WTC11 (cell line): Measurements from ENCODE around the gene PDLIM4. TPM values are rescaled to one million over a fixed set of nuclear protein-coding genes. Genes with fewer than 3 reads are reported as not detected.

Source experiments
- ATAC-seq: fragments of 200-7000 bp; cut with Tn5 transposase; 2 replicates; pipeline ENCODE4 v1.10.0; 2021; ENCODE audit warnings: mild to moderate bottlenecking, moderate library complexity
- CTCF ChIA-PET: fragments of 300-600 bp; sonication (Branson Sonifier 250); formaldehyde crosslinking; loops from one replicate; lab custom pipeline; 2021; ENCODE audit warnings: antibody characterized with exemption; lab: Charles Lee
- POLR2A ChIA-PET: fragments of 350-600 bp; sonication (Branson Sonifier 250); formaldehyde crosslinking; loops from one replicate; lab custom pipeline; 2021; ENCODE audit warnings: antibody characterized with exemption; lab: Charles Lee
- DNase-seq: peaks from one replicate; pipeline ENCODE4 v3.0.0; 2021; ENCODE audit warnings: low spot score
- H3K27ac Mint-ChIP-seq: 2 replicates; pipeline ENCODE4 v1.8.0; 2021; ENCODE audit warnings: mixed read lengths
- H3K27me3 Mint-ChIP-seq: 2 replicates; pipeline ENCODE4 v1.8.0; 2021; ENCODE audit warnings: low read depth, mild to moderate bottlenecking, moderate library complexity, mixed read lengths
- H3K36me3 Mint-ChIP-seq: 2 replicates; pipeline ENCODE4 v1.8.0; 2021; ENCODE audit warnings: mixed read lengths
- H3K4me1 Mint-ChIP-seq: 2 replicates; pipeline ENCODE4 v1.8.0; 2022; ENCODE audit warnings: mixed read lengths
- H3K4me3 Mint-ChIP-seq: 2 replicates; pipeline ENCODE4 v1.8.0; 2021; ENCODE audit warnings: mild to moderate bottlenecking, moderate library complexity, mixed read lengths
- H3K9me3 Mint-ChIP-seq: 2 replicates; pipeline ENCODE4 v1.8.0; 2021; ENCODE audit warnings: mixed read lengths
- AFF4 ChIP-seq: sonication (generic); formaldehyde crosslinking; IDR thresholded peaks from 2 replicates; pipeline ENCODE4 v1.8.1; 2023; ENCODE audit warnings: mild to moderate bottlenecking, missing genetic modification reagents, borderline replicate concordance
- E2F5 ChIP-seq: sonication (generic); formaldehyde crosslinking; IDR thresholded peaks from 2 replicates; pipeline ENCODE4 v1.8.1; 2022; ENCODE audit warnings: mild to moderate bottlenecking, moderate library complexity, missing genetic modification reagents
- ELF4 ChIP-seq: sonication (generic); formaldehyde crosslinking; IDR thresholded peaks from 2 replicates; pipeline ENCODE4 v1.8.1; 2022; ENCODE audit warnings: low read depth, mild to moderate bottlenecking, moderate library complexity, missing genetic modification reagents
- FOXK1 ChIP-seq: sonication (generic); formaldehyde crosslinking; IDR thresholded peaks from 2 replicates; pipeline ENCODE4 v1.8.0; 2022; ENCODE audit warnings: mild to moderate bottlenecking, moderate library complexity, missing genetic modification reagents
- IRF1 ChIP-seq: sonication (generic); formaldehyde crosslinking; IDR thresholded peaks from 2 replicates; pipeline ENCODE4 v1.8.0; 2023; ENCODE audit warnings: missing genetic modification reagents
- NR3C1 ChIP-seq: sonication (generic); formaldehyde crosslinking; conservative IDR thresholded peaks from 2 replicates; pipeline ENCODE4 v1.8.1; 2023; ENCODE audit warnings: low read depth, mild to moderate bottlenecking, missing genetic modification reagents
- SP1 ChIP-seq: sonication (generic); formaldehyde crosslinking; conservative IDR thresholded peaks from 2 replicates; pipeline ENCODE4 v1.8.1; 2022; ENCODE audit warnings: missing genetic modification reagents
- TCF7 ChIP-seq: sonication (generic); formaldehyde crosslinking; IDR thresholded peaks from 2 replicates; pipeline ENCODE4 v1.8.0; 2022; ENCODE audit warnings: mild to moderate bottlenecking, low read depth, missing genetic modification reagents, moderate library complexity
- TEAD1 ChIP-seq: sonication (generic); formaldehyde crosslinking; IDR thresholded peaks from 2 replicates; pipeline ENCODE4 v1.8.0; 2022; ENCODE audit warnings: mild to moderate bottlenecking, missing genetic modification reagents
- total RNA-seq: library from RNA; stranded (reverse); gene quantifications from 3 replicates; pipeline ENCODE4 v1.2.3, GENCODE V29; 2021
- TF ChIP-seq, protein P1 (sequence below): sonication (generic); formaldehyde crosslinking; IDR thresholded peaks from 2 replicates; pipeline ENCODE4 v1.8.1; 2022; ENCODE audit warnings: low read depth, missing genetic modification reagents, borderline replicate concordance
- TF ChIP-seq, protein P2 (sequence below): sonication (generic); formaldehyde crosslinking; conservative IDR thresholded peaks from 2 replicates; pipeline ENCODE4 v1.8.1; 2023; ENCODE audit warnings: mild to moderate bottlenecking, low read depth, missing genetic modification reagents, moderate library complexity
- TF ChIP-seq, protein P3 (sequence below): sonication (generic); formaldehyde crosslinking; IDR thresholded peaks from 2 replicates; pipeline ENCODE4 v1.8.0; 2022; ENCODE audit warnings: missing genetic modification reagents
- TF ChIP-seq, protein P4 (sequence below): sonication (generic); formaldehyde crosslinking; IDR thresholded peaks from 2 replicates; pipeline ENCODE4 v1.8.1; 2023; ENCODE audit warnings: mild to moderate bottlenecking, missing genetic modification reagents

Gene PDLIM4
- total RNA-seq, 1 experiment from 2014 or later: 11.4 TPM

GRCh38 chr5:132243366-132243977 is 14.0 kb upstream of the PDLIM4 start (continued):
- TF ChIP-seq, protein P1, sequence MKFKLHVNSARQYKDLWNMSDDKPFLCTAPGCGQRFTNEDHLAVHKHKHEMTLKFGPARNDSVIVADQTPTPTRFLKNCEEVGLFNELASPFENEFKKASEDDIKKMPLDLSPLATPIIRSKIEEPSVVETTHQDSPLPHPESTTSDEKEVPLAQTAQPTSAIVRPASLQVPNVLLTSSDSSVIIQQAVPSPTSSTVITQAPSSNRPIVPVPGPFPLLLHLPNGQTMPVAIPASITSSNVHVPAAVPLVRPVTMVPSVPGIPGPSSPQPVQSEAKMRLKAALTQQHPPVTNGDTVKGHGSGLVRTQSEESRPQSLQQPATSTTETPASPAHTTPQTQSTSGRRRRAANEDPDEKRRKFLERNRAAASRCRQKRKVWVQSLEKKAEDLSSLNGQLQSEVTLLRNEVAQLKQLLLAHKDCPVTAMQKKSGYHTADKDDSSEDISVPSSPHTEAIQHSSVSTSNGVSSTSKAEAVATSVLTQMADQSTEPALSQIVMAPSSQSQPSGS: no peak
- TF ChIP-seq, protein P2, sequence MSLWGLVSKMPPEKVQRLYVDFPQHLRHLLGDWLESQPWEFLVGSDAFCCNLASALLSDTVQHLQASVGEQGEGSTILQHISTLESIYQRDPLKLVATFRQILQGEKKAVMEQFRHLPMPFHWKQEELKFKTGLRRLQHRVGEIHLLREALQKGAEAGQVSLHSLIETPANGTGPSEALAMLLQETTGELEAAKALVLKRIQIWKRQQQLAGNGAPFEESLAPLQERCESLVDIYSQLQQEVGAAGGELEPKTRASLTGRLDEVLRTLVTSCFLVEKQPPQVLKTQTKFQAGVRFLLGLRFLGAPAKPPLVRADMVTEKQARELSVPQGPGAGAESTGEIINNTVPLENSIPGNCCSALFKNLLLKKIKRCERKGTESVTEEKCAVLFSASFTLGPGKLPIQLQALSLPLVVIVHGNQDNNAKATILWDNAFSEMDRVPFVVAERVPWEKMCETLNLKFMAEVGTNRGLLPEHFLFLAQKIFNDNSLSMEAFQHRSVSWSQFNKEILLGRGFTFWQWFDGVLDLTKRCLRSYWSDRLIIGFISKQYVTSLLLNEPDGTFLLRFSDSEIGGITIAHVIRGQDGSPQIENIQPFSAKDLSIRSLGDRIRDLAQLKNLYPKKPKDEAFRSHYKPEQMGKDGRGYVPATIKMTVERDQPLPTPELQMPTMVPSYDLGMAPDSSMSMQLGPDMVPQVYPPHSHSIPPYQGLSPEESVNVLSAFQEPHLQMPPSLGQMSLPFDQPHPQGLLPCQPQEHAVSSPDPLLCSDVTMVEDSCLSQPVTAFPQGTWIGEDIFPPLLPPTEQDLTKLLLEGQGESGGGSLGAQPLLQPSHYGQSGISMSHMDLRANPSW: no peak
- no peak for TF ChIP-seq E2F5 (CRISPR knock-in tag)
- no peak for TF ChIP-seq IRF1 (CRISPR knock-in tag)
- TF ChIP-seq AFF4 (CRISPR knock-in tag): no peak
- TF ChIP-seq NR3C1 (CRISPR knock-in tag): no peak
- no peak for TF ChIP-seq SP1 (CRISPR knock-in tag)

GRCh38 chr5:132245593-132245992 is 11.9 kb upstream of the PDLIM4 start:
- TF ChIP-seq ELF4 (CRISPR knock-in tag) (no peak), FOXK1 (CRISPR knock-in tag) (no peak), TCF7 (CRISPR knock-in tag) (no peak), TEAD1 (no peak)
- TF ChIP-seq, protein P3, sequence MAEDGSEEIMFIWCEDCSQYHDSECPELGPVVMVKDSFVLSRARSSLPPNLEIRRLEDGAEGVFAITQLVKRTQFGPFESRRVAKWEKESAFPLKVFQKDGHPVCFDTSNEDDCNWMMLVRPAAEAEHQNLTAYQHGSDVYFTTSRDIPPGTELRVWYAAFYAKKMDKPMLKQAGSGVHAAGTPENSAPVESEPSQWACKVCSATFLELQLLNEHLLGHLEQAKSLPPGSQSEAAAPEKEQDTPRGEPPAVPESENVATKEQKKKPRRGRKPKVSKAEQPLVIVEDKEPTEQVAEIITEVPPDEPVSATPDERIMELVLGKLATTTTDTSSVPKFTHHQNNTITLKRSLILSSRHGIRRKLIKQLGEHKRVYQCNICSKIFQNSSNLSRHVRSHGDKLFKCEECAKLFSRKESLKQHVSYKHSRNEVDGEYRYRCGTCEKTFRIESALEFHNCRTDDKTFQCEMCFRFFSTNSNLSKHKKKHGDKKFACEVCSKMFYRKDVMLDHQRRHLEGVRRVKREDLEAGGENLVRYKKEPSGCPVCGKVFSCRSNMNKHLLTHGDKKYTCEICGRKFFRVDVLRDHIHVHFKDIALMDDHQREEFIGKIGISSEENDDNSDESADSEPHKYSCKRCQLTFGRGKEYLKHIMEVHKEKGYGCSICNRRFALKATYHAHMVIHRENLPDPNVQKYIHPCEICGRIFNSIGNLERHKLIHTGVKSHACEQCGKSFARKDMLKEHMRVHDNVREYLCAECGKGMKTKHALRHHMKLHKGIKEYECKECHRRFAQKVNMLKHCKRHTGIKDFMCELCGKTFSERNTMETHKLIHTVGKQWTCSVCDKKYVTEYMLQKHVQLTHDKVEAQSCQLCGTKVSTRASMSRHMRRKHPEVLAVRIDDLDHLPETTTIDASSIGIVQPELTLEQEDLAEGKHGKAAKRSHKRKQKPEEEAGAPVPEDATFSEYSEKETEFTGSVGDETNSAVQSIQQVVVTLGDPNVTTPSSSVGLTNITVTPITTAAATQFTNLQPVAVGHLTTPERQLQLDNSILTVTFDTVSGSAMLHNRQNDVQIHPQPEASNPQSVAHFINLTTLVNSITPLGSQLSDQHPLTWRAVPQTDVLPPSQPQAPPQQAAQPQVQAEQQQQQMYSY (CRISPR knock-in tag): no peak
- TF ChIP-seq, protein P4, sequence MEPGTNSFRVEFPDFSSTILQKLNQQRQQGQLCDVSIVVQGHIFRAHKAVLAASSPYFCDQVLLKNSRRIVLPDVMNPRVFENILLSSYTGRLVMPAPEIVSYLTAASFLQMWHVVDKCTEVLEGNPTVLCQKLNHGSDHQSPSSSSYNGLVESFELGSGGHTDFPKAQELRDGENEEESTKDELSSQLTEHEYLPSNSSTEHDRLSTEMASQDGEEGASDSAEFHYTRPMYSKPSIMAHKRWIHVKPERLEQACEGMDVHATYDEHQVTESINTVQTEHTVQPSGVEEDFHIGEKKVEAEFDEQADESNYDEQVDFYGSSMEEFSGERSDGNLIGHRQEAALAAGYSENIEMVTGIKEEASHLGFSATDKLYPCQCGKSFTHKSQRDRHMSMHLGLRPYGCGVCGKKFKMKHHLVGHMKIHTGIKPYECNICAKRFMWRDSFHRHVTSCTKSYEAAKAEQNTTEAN (CRISPR knock-in tag): no peak
- TF ChIP-seq, all 79 proteins: peak for 0
- no peak for ATAC-seq
- no peak for DNase-seq
- H3K4me1 Mint-ChIP-seq: peaks cover 1% of the 10 kb centered on the region; the same call in 1 of the 2 replicates
- H3K27me3 Mint-ChIP-seq: no peaks in the 10 kb centered on the region; the same call in none of the 2 replicates
- peaks cover 43% of the 10 kb centered on the region for H3K9me3 Mint-ChIP-seq
- CTCF ChIA-PET: no interaction called here
- no peak overlapping the region for H3K4me3 Mint-ChIP-seq
- no peak overlapping the region for H3K27ac Mint-ChIP-seq
- H3K36me3 Mint-ChIP-seq: peaks cover 11% of the 10 kb centered on the region
- POLR2A ChIA-PET: no interaction called here
